ENCODE data around the gene FAF1.

The FAF1 gene

GRCh38 chr1:50701706-50702317 lies 258.3 kb downstream of the FAF1 start:
- no peak for TF ChIP-seq CTCF (IDR thresholded peaks at IDR 0.05; ENCODE audit: control insufficient read depth, insufficient read depth, low read depth, low read length, missing control alignments)
- H3K4me3 ChIP-seq (ENCODE audit: control insufficient read depth, low read depth, low read length): no peak overlapping the region

GRCh38 chr1:50700621-50701020 lies 259.4 kb downstream of the FAF1 start:
- no peak overlapping the region for H3K4me3 ChIP-seq (ENCODE audit: control insufficient read depth, low read depth, low read length)
- no peak for DNase-seq (ENCODE audit: low read depth)
- no peak for TF ChIP-seq CTCF (IDR thresholded peaks at IDR 0.05; ENCODE audit: control insufficient read depth, insufficient read depth, low read depth, low read length, missing control alignments)

More at GRCh38 chr1:50701706-50702317, 258.3 kb downstream of the FAF1 start:
- no peak for DNase-seq (ENCODE audit: low read depth)

GRCh38 chr1:50700214-50700613 lies 259.9 kb downstream of the FAF1 start:
- no peak for DNase-seq (ENCODE audit: low read depth)
- TF ChIP-seq CTCF (IDR thresholded peaks at IDR 0.05; ENCODE audit: control insufficient read depth, insufficient read depth, low read depth, low read length, missing control alignments): no peak

GRCh38 chr1:50699795-50700194 lies 260.3 kb downstream of the FAF1 start:
- TF ChIP-seq CTCF (IDR thresholded peaks at IDR 0.05; ENCODE audit: control insufficient read depth, insufficient read depth, low read depth, low read length, missing control alignments): no peak
- DNase-seq (ENCODE audit: low read depth): no peak
- no peak overlapping the region for H3K4me3 ChIP-seq (ENCODE audit: control insufficient read depth, low read depth, low read length)

More at GRCh38 chr1:50700214-50700613, 259.9 kb downstream of the FAF1 start:
- no peak overlapping the region for H3K4me3 ChIP-seq (ENCODE audit: control insufficient read depth, low read depth, low read length)

GRCh38 chr1:50697440-50698421 lies 262.3 kb downstream of the FAF1 start:
- TF ChIP-seq CTCF (IDR thresholded peaks at IDR 0.05; ENCODE audit: control insufficient read depth, insufficient read depth, low read depth, low read length, missing control alignments): no peak
- no peak overlapping the region for H3K4me3 ChIP-seq (ENCODE audit: control insufficient read depth, low read depth, low read length)
- DNase-seq (ENCODE audit: low read depth): no peak

- H3K4me3 ChIP-seq (ENCODE audit: control insufficient read depth, low read depth, low read length): no peak overlapping the region
- no peak for TF ChIP-seq CTCF (IDR thresholded peaks at IDR 0.05; ENCODE audit: control insufficient read depth, insufficient read depth, low read depth, low read length, missing control alignments)
- DNase-seq (ENCODE audit: low read depth): no peak
Measured at GRCh38 chr1:50693829-50694228, 266.2 kb downstream of the FAF1 start.

All from AG09309 (cell line).